ENCODE data around the gene LAMA5.

Gene LAMA5

GRCh38 chr20:62362991-62363919, 3.9 kb downstream of the LAMA5 start:
- TF ChIP-seq CTCF (conservative IDR thresholded peaks at IDR 0.05; ENCODE audit: low read depth, low read length) = no peak
- no peak overlapping the region for H2AFZ ChIP-seq (ENCODE audit: low read depth)
- no peak overlapping the region for H3K4me3 ChIP-seq (IDR thresholded peaks at IDR 0.05; ENCODE audit: insufficient read depth, low read depth, low read length)
- H3K9ac ChIP-seq = no peak overlapping the region
- peaks cover 21% of the 10 kb centered on the region for H3K4me1 ChIP-seq (ENCODE audit: low read depth, poor library complexity, severe bottlenecking)
- no peaks in the 10 kb centered on the region; the same call in 1 of the 2 replicates for H3K79me2 ChIP-seq (ENCODE audit: insufficient read depth, low read depth)
- H3K27me3 ChIP-seq (ENCODE audit: insufficient read depth, low read depth) = peaks cover 9% of the 10 kb centered on the region
- H4K20me1 ChIP-seq (ENCODE audit: insufficient read depth) = no peaks in the 10 kb centered on the region
- H3K36me3 ChIP-seq (ENCODE audit: insufficient read depth) = no peaks in the 10 kb centered on the region
- no peak overlapping the region for H3K4me2 ChIP-seq
- no peak overlapping the region for H3K27ac ChIP-seq

GRCh38 chr20:62362590-62362940, 4.5 kb downstream of the LAMA5 start:
- Histone ChIP-seq H3K36me3 (ENCODE audit: insufficient read depth) (no peaks in the 10 kb centered on the region), H4K20me1 (ENCODE audit: insufficient read depth) (no peaks in the 10 kb centered on the region), H3K79me2 (ENCODE audit: insufficient read depth, low read depth) (no peaks in the 10 kb centered on the region; the same call in 1 of the 2 replicates), H2AFZ (ENCODE audit: low read depth) (no peak overlapping the region), H3K9ac (no peak overlapping the region), H3K27ac (no peak overlapping the region), H3K4me3 (IDR thresholded peaks at IDR 0.05; ENCODE audit: insufficient read depth, low read depth, low read length) (no peak overlapping the region), H3K4me1 (ENCODE audit: low read depth, poor library complexity, severe bottlenecking) (peaks cover 14% of the 10 kb centered on the region), H3K27me3 (ENCODE audit: insufficient read depth, low read depth) (peaks cover 2% of the 10 kb centered on the region), H3K4me2 (no peak overlapping the region)
- TF ChIP-seq CTCF (conservative IDR thresholded peaks at IDR 0.05; ENCODE audit: low read depth, low read length) = no peak

- Histone ChIP-seq H3K27me3 (ENCODE audit: insufficient read depth, low read depth) (no peaks in the 10 kb centered on the region; the same call in 1 of the 2 replicates), H3K79me2 (ENCODE audit: insufficient read depth, low read depth) (no peaks in the 10 kb centered on the region; the same call in 1 of the 2 replicates), H3K4me1 (ENCODE audit: low read depth, poor library complexity, severe bottlenecking) (peaks cover 12% of the 10 kb centered on the region), H3K36me3 (ENCODE audit: insufficient read depth) (no peaks in the 10 kb centered on the region), H2AFZ (ENCODE audit: low read depth) (no peak overlapping the region), H3K27ac (no peak overlapping the region), H3K4me2 (no peak overlapping the region), H3K9ac (no peak overlapping the region), H3K4me3 (IDR thresholded peaks at IDR 0.05; ENCODE audit: insufficient read depth, low read depth, low read length) (no peak overlapping the region), H4K20me1 (ENCODE audit: insufficient read depth) (no peaks in the 10 kb centered on the region)
- no peak for TF ChIP-seq CTCF (conservative IDR thresholded peaks at IDR 0.05; ENCODE audit: low read depth, low read length)
Measured at GRCh38 chr20:62361799-62362589, 5.1 kb downstream of the LAMA5 start.

- no peak overlapping the region for H3K27ac ChIP-seq
- no peaks in the 10 kb centered on the region; the same call in 1 of the 2 replicates for H3K79me2 ChIP-seq (ENCODE audit: insufficient read depth, low read depth)
- no peak overlapping the region for H3K4me2 ChIP-seq
- no peaks in the 10 kb centered on the region; the same call in 1 of the 2 replicates for H3K27me3 ChIP-seq (ENCODE audit: insufficient read depth, low read depth)
- TF ChIP-seq CTCF (conservative IDR thresholded peaks at IDR 0.05; ENCODE audit: low read depth, low read length) = no peak
- no peaks in the 10 kb centered on the region for H3K36me3 ChIP-seq (ENCODE audit: insufficient read depth)
- H4K20me1 ChIP-seq (ENCODE audit: insufficient read depth) = no peaks in the 10 kb centered on the region
- peaks cover 11% of the 10 kb centered on the region for H3K4me1 ChIP-seq (ENCODE audit: low read depth, poor library complexity, severe bottlenecking)
- no peak overlapping the region for H3K9ac ChIP-seq
- no peak overlapping the region for H2AFZ ChIP-seq (ENCODE audit: low read depth)
- no peak overlapping the region for H3K4me3 ChIP-seq (IDR thresholded peaks at IDR 0.05; ENCODE audit: insufficient read depth, low read depth, low read length)
Measured at GRCh38 chr20:62360854-62361798, 6.0 kb downstream of the LAMA5 start.
